GM18951 (cell line): Measurements from ENCODE around the gene INMT.

ENCODE experiments used
- POLR2A ChIP-seq: IDR thresholded peaks from 4 replicates; pipeline ENCODE4 v1.6.1; 2011; ENCODE audit warnings: mild to moderate bottlenecking; ENCODE audit not compliant: insufficient read length, insufficient read depth; ENCODE audit errors: extremely low read depth
- in situ Hi-C: fragments of 300-500 bp; cut with MboI; formaldehyde crosslinking; loops from one replicate; pipeline ENCODE4 v1.12.0; 2022; ENCODE audit warnings: low sequenced_read_pairs, mixed read lengths, inconsistent platforms; ENCODE audit not compliant: unreplicated experiment

The INMT gene

GRCh38 chr7:30733216-30733615 lies 18.7 kb upstream of the INMT start:
- no peak for TF ChIP-seq POLR2A
- in situ Hi-C loops, result no loop called here

- in situ Hi-C loops, result no loop called here
- no peak for TF ChIP-seq POLR2A
These were observed 18.2 kb upstream of the INMT start for GRCh38 chr7:30733691-30734090.

- in situ Hi-C loops, result no loop called here
- no peak for TF ChIP-seq POLR2A
These were observed 17.4 kb upstream of the INMT start for GRCh38 chr7:30734497-30734896.

- in situ Hi-C loops, result no loop called here
- TF ChIP-seq POLR2A, result no peak
These were observed 16.3 kb upstream of the INMT start for GRCh38 chr7:30735631-30736030.

- TF ChIP-seq POLR2A, result no peak
- in situ Hi-C loops, result no loop called here
These were observed 15.6 kb upstream of the INMT start for GRCh38 chr7:30736291-30736690.

- no peak for TF ChIP-seq POLR2A
- in situ Hi-C loops, result no loop called here
These were observed 13.7 kb upstream of the INMT start for GRCh38 chr7:30738026-30738915.

GRCh38 chr7:30739691-30740090 lies 12.2 kb upstream of the INMT start:
- in situ Hi-C loops, result no loop called here
- TF ChIP-seq POLR2A, result no peak

- no peak for TF ChIP-seq POLR2A
- in situ Hi-C loops, result no loop called here
These were observed 11.3 kb upstream of the INMT start for GRCh38 chr7:30740417-30741181.

GRCh38 chr7:30741289-30741688 lies 10.6 kb upstream of the INMT start:
- in situ Hi-C loops, result no loop called here
- no peak for TF ChIP-seq POLR2A

GRCh38 chr7:30743371-30744074 lies 8.4 kb upstream of the INMT start:
- in situ Hi-C loops, result no loop called here
- no peak for TF ChIP-seq POLR2A

- in situ Hi-C loops, result no loop called here
- no peak for TF ChIP-seq POLR2A
These were observed 7.9 kb upstream of the INMT start for GRCh38 chr7:30744075-30744417.

GRCh38 chr7:30745261-30745941 lies 6.5 kb upstream of the INMT start:
- no peak for TF ChIP-seq POLR2A
- in situ Hi-C loops, result no loop called here

- in situ Hi-C loops, result no loop called here
- TF ChIP-seq POLR2A, result no peak
These were observed 1.9 kb upstream of the INMT start for GRCh38 chr7:30750010-30750409.
